Omental fat pad (tissue), 4 donors: ENCODE measurements around the gene PCDHGA7. TPM values are rescaled to one million over a fixed set of nuclear protein-coding genes. Genes with fewer than 3 reads are reported as not detected.
"Not testable (repeated sequence)": the region's sequence is repeated elsewhere in the genome, so short reads cannot be mapped to it uniquely, and the experiment has no call there.

Experiments
- ATAC-seq: fragments of 150-250 bp; one replicate; pipeline ENCODE4 v1.9.1; 2016; ENCODE audit warnings: mild to moderate bottlenecking, moderate library complexity; ENCODE audit not compliant: low FRiP score
- DNase-seq: peaks from one replicate; pipeline ENCODE4 v3.0.0-alpha.2; 2019; ENCODE audit warnings: low spot score
- total RNA-seq, 4 donors: library from RNA; depleted of rRNA; stranded (reverse); fragments of >200 nt; gene quantifications; one replicate each; pipeline ENCODE4 v1.1.0, GENCODE V29; 2016
- TF ChIP-seq, protein P1 (sequence below), 3 donors: fragments of 450-650 bp; IDR thresholded peaks; one replicate each; pipeline ENCODE4 v1.5.1; 2016 to 2017; ENCODE audit warnings: antibody characterized with exemption in 3 of 3, mild to moderate bottlenecking in 3 of 3, moderate library complexity in 2 of 3

PCDHGA7 gene
- total RNA-seq, 4 donors from 2014 or later = 1.1 to 9.0 (median 3.6) TPM

DNA sequence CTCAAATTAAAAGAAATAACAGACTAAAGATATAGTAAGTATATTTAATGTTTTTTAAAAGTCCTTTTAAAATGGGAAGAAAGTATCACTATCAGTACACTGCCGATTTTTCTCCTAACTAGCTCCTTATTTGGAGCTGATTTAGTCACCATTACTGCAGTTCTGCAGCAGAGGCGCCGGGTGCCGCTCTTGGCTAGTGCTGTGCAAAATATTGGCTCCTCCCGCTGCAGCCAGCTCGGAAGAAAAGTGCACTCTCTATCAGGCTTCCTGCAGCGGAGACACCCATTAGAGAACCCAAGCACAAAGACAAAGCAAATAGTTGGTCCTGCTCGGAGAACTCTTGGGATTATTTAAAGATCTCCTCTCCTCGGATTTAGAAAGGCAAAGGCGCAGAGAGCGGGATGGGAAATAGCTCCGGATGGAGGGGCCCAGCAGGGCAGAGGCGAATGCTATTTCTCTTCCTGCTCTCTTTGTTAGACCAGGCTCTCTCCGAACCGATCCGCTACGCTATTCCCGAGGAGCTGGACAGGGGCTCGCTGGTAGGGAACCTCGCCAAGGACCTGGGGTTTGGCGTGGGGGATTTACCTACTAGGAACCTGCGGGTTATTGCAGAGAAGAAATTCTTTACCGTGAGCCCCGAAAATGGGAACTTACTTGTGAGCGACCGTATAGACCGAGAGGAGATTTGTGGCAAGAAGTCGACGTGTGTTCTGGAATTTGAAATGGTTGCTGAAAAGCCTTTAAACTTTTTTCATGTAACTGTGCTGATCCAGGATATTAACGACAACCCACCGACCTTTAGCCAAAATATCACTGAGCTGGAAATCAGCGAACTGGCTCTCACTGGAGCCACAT, 12.3 kb upstream of the PCDHGA7 start, which contains the start of gene PCDHGB3:
TSS of gene PCDHGB3 (plus strand) at position 249 of the 855 bp plus-strand sequence. CDS start at position 402, 153 bp downstream.
- no peak for DNase-seq
- ATAC-seq = no peak
- TF ChIP-seq, protein P1, sequence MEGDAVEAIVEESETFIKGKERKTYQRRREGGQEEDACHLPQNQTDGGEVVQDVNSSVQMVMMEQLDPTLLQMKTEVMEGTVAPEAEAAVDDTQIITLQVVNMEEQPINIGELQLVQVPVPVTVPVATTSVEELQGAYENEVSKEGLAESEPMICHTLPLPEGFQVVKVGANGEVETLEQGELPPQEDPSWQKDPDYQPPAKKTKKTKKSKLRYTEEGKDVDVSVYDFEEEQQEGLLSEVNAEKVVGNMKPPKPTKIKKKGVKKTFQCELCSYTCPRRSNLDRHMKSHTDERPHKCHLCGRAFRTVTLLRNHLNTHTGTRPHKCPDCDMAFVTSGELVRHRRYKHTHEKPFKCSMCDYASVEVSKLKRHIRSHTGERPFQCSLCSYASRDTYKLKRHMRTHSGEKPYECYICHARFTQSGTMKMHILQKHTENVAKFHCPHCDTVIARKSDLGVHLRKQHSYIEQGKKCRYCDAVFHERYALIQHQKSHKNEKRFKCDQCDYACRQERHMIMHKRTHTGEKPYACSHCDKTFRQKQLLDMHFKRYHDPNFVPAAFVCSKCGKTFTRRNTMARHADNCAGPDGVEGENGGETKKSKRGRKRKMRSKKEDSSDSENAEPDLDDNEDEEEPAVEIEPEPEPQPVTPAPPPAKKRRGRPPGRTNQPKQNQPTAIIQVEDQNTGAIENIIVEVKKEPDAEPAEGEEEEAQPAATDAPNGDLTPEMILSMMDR (IDR thresholded peaks at IDR 0.05) = no peak

DNA sequence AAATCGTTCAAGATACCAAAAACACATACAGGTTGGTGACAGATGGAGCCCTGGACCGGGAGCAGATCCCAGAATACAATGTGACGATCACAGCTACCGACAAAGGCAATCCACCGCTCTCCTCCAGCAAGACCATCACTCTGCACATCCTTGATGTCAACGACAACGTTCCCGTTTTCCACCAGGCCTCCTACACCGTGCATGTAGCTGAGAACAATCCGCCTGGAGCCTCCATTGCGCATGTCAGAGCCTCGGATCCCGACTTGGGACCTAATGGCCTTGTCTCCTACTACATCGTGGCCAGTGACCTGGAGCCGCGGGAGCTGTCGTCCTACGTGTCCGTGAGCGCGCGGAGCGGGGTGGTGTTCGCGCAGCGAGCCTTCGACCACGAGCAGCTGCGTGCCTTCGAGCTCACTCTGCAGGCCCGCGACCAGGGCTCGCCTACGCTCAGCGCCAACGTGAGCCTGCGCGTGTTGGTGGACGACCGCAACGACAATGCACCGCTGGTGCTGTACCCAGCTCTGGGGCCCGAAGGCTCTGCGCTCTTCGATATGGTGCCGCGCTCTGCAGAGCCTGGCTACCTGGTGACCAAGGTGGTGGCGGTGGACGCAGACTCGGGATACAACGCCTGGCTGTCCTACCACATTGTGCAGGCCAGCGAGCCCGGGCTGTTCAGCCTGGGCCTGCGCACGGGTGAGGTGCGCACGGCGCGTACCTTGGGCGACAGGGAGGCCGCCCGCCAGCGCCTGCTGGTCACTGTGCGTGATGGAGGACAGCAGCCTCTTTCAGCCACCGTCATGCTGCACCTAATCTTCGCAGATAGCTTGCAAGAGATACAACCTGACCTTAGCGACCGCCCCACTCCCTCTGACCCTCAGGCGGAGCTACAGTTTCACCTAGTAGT, 10.7 kb upstream of the PCDHGA7 start:
- DNase-seq (no peak), ATAC-seq (no peak)

DNA sequence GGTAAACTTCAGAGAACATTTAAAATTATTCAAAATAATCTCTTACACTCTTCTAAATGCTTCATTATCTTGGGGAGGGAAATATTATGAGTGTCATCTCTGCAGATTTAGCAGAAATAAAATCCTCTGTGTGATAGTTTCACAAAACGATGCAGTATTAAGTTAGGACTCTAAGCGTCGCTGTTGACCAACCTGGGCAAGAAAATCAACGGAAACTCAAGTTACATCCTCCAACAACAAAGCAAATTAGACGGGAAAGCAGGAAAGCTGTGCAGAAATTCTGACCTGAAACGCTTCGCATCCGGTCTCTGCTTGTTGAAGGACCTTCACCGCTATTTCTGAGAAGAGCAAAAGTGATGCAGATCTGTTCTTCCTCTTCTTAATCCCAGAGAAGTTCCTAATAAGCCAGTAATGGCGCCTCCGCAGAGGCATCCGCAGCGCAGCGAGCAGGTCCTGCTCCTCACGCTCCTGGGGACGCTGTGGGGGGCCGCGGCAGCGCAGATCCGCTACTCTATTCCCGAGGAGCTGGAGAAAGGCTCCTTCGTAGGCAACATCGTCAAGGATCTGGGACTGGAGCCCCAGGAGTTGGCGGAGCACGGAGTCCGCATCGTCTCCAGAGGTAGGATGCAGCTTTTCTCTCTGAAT, 8.7 kb upstream of the PCDHGA7 start, which contains the start of gene PCDHGA6:
TSS of gene PCDHGA6 (plus strand) at position 219 of the 645 bp plus-strand sequence. CDS start at position 412, 193 bp downstream.
- no peak for DNase-seq
- TF ChIP-seq, protein P1 (IDR thresholded peaks at IDR 0.05) = no peak
- ATAC-seq = no peak

More for the DNA sequence above, 10.7 kb upstream of the PCDHGA7 start:
- TF ChIP-seq, protein P1 (IDR thresholded peaks at IDR 0.05) = no peak

DNA sequence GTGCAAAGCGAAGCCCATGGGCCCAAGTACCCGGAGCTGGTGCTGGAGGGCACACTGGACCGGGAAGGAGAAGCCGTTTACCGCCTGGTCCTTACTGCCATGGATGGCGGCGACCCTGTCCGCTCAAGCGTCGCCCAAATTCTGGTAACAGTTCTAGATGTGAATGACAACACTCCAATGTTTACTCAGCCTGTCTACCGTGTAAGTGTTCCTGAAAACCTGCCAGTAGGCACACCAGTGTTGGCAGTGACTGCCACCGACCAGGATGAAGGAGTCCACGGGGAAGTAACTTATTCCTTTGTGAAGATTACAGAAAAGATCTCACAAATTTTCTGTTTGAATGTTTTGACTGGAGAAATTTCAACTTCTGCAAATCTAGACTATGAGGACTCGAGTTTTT, 7.9 kb upstream of the PCDHGA7 start:
- DNase-seq (no peak), ATAC-seq (no peak)
- TF ChIP-seq, protein P1 (IDR thresholded peaks at IDR 0.05) = no peak

DNA sequence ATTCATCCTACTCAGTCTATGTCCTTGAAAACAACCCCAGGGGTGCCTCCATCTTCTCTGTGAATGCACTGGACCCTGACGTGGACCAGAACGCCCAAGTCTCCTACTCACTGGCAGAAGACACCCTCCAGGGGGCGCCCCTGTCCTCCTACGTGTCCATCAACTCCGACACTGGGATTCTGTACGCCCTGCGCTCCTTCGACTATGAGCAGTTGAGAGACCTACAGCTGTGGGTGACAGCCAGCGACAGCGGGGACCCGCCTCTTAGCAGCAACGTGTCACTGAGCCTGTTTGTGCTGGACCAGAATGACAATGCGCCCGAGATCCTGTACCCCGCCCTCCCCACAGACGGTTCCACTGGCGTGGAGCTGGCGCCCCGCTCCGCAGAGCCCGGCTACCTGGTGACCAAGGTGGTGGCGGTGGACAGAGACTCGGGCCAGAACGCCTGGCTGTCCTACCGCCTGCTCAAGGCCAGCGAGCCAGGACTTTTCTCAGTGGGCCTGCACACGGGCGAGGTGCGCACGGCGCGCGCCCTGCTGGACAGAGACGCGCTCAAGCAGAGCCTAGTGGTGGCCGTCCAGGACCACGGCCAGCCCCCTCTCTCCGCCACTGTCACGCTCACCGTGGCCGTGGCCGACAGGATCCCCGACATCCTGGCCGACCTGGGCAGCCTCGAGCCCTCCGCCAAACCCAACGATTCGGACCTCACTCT, 6.9 kb upstream of the PCDHGA7 start:
- not testable (repeated sequence) for ATAC-seq, DNase-seq

DNA sequence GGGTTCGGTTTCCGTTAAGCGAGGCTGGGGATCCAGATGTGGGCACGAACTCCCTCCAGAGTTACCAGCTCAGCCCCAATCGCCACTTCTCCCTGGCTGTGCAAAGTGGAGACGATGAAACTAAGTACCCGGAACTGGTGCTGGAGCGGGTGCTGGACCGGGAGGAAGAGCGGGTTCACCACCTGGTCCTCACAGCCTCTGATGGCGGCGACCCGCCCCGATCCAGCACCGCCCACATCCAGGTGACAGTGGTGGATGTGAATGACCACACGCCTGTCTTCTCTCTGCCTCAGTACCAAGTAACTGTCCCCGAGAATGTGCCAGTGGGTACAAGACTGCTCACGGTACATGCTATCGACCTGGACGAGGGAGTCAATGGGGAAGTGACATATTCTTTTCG, 803 bp downstream of the PCDHGA7 start:
- TF ChIP-seq, protein P1 (IDR thresholded peaks at IDR 0.05) = no peak
- ATAC-seq (no peak), DNase-seq (no peak)
